Upper lobe of right lung (tissue), 1 donor: Measurements from ENCODE around the gene TMCC2. TPM values are rescaled to one million over a fixed set of nuclear protein-coding genes. Genes with fewer than 3 reads are reported as not detected.
"Not testable (repeated sequence)": the region's sequence is repeated elsewhere in the genome, so short reads cannot be mapped to it uniquely, and the experiment has no call there.

Experiments used
- ATAC-seq: fragments of 200-7000 bp; cut with Tn5 transposase; one replicate; pipeline ENCODE4 v1.9.1; 2020; ENCODE audit warnings: mild to moderate bottlenecking, moderate library complexity
- DNase-seq: peaks from one replicate; pipeline ENCODE4 v3.0.0-alpha.2; 2020
- H3K27ac ChIP-seq: fragments of 200-600 bp; one replicate; pipeline ENCODE4 v1.8.0; 2022
- H3K27me3 ChIP-seq: fragments of 200-600 bp; one replicate; pipeline ENCODE4 v1.8.0; 2022; ENCODE audit warnings: mild to moderate bottlenecking
- H3K36me3 ChIP-seq: fragments of 200-600 bp; one replicate; pipeline ENCODE4 v1.8.0; 2022
- H3K4me1 ChIP-seq: fragments of 200-600 bp; one replicate; pipeline ENCODE4 v1.8.0; 2022
- H3K4me3 ChIP-seq: fragments of 200-600 bp; one replicate; pipeline ENCODE4 v1.8.0; 2022; ENCODE audit warnings: mild to moderate bottlenecking
- H3K9me3 ChIP-seq: fragments of 200-600 bp; one replicate; pipeline ENCODE4 v1.8.0; 2022
- intact Hi-C: fragments of 100-400 bp; cut with DNase I; formaldehyde crosslinking; loops from one replicate; pipeline ENCODE4 v1.11.0; 2022
- long read RNA-seq: library from polyadenylated mRNA; unstranded; transcript quantifications from one replicate; pipeline ENCODE4 v2.0.0, GENCODE V29; 2021
- total RNA-seq: library from RNA; stranded (reverse); fragmentation: NEBNext Ultra II Directional; extraction: Animal tissue kit (Norgen Biotek cat#: 25700); gene quantifications from one replicate; pipeline ENCODE4 v1.2.1, GENCODE V29; 2021
- TF ChIP-seq, protein P1 (sequence below): fragments of 200-600 bp; IDR thresholded peaks from one replicate; pipeline ENCODE4 v1.8.0; 2022; ENCODE audit warnings: antibody characterized with exemption
- donor health status: DM: no; HTN: yes; CAD: no; lungs with severe emphysema.

Gene TMCC2, protein sequence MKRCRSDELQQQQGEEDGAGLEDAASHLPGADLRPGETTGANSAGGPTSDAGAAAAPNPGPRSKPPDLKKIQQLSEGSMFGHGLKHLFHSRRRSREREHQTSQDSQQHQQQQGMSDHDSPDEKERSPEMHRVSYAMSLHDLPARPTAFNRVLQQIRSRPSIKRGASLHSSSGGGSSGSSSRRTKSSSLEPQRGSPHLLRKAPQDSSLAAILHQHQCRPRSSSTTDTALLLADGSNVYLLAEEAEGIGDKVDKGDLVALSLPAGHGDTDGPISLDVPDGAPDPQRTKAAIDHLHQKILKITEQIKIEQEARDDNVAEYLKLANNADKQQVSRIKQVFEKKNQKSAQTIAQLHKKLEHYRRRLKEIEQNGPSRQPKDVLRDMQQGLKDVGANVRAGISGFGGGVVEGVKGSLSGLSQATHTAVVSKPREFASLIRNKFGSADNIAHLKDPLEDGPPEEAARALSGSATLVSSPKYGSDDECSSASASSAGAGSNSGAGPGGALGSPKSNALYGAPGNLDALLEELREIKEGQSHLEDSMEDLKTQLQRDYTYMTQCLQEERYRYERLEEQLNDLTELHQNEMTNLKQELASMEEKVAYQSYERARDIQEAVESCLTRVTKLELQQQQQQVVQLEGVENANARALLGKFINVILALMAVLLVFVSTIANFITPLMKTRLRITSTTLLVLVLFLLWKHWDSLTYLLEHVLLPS
- total RNA-seq, result 4.8 TPM
- long read RNA-seq, transcript TMCC2-203 (5 exons, 3,738 nt), result major isoform, 7 of 12 reads
- long read RNA-seq, partial matches to known transcripts, result 1 of 12 reads
- long read RNA-seq, other reads (novel, unspliced or antisense), result 4 of 12 reads

DNA sequence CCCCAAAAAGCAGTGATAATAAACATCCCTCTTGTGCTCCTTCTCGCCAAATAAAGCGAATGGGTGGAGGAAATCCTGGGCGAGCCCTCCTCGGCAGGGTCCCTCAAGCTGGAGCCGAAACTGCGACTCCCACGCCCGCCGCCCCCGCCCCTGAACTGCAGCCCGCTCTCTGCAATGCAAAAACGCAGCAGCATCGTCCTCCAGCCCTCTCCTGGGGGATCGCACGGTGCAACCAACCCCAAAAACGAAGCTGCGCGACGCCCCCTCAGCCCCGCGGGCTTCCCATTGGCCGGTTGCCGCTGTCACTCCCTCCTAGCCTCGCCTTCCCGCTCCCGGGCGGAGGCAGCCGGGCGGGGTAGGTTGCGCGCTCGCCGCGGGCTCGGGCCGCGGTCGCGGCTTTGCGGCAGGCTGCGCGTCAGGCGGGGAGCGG is at the start of gene TMCC2:
Gene TMCC2 (plus strand): TSS at position 363 of the 430 bp plus-strand sequence. CDS start 619 bp downstream, outside the sequence.
- peak; percentile 93 for ATAC-seq
- TF ChIP-seq, protein P1, sequence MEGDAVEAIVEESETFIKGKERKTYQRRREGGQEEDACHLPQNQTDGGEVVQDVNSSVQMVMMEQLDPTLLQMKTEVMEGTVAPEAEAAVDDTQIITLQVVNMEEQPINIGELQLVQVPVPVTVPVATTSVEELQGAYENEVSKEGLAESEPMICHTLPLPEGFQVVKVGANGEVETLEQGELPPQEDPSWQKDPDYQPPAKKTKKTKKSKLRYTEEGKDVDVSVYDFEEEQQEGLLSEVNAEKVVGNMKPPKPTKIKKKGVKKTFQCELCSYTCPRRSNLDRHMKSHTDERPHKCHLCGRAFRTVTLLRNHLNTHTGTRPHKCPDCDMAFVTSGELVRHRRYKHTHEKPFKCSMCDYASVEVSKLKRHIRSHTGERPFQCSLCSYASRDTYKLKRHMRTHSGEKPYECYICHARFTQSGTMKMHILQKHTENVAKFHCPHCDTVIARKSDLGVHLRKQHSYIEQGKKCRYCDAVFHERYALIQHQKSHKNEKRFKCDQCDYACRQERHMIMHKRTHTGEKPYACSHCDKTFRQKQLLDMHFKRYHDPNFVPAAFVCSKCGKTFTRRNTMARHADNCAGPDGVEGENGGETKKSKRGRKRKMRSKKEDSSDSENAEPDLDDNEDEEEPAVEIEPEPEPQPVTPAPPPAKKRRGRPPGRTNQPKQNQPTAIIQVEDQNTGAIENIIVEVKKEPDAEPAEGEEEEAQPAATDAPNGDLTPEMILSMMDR, result no peak
- intact Hi-C loops, result no loop called here

DNA sequence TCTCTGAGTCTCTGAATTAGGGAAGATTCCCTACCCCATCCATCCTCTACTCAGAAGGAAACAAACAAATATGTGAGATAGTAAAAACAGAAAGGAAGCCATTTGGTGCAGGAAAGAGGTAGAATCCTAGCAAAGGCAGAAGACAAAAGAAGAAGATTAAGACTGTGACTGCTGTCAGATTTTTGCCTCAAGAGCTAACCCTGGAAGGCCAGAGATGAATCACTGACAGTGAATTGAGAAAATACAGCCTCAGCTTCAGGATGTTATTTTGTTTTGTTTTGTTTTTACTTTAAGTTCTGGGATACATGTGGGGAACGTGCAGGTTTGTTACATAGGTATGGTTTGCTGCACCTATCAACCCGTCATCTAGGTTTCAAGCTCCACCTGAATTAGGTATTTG is 47.9 kb upstream of the TMCC2 start:
- DNase-seq, result no peak
- intact Hi-C loops, result no loop called here
- no peaks in the 10 kb centered on the region for H3K36me3 ChIP-seq
- TF ChIP-seq, protein P1, result no peak
- H3K4me1 ChIP-seq, result peaks cover 21% of the 10 kb centered on the region
- no peak for ATAC-seq
- H3K27me3 ChIP-seq, result no peaks in the 10 kb centered on the region
- no peaks in the 10 kb centered on the region for H3K9me3 ChIP-seq
- H3K4me3 ChIP-seq, result no peak overlapping the region
- H3K27ac ChIP-seq, result no peak overlapping the region

More for the DNA sequence above, at the start of gene TMCC2:
- H3K4me3 ChIP-seq, result peak within 1 kb of the TSS; percentile 65
- H3K27ac ChIP-seq, result no peak within 1 kb of the TSS
- H3K27me3 ChIP-seq, result no peaks in the 10 kb centered on the region
- H3K36me3 ChIP-seq, result no peaks in the 10 kb centered on the region
- peaks cover 20% of the 10 kb centered on the region for H3K4me1 ChIP-seq
- peak; percentile 92 for DNase-seq
- no peaks in the 10 kb centered on the region for H3K9me3 ChIP-seq

DNA sequence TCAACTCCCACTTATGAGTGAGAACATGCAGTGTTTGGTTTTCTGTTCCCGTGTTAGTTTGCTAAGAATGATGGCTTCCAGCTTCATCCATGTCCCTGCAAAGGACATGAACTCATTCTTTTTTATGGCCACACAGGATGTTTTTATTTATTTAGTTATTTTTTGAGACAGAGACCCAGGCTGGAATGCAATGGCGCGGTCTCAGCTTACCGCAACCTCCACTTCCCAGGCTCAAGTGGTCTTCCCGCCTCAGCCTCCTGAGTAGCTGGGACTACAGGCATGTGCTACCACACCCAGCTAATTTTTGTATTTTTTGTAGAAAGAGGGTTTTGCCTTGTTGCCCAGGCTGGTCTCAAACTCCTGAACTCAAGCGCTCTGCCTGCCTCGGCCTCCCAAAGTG is 47.4 kb upstream of the TMCC2 start:
- peaks cover 17% of the 10 kb centered on the region for H3K4me1 ChIP-seq
- intact Hi-C loops, H3K36me3 ChIP-seq, H3K27ac ChIP-seq, H3K27me3 ChIP-seq, ATAC-seq, H3K4me3 ChIP-seq, DNase-seq, H3K9me3 ChIP-seq: not testable (repeated sequence)

DNA sequence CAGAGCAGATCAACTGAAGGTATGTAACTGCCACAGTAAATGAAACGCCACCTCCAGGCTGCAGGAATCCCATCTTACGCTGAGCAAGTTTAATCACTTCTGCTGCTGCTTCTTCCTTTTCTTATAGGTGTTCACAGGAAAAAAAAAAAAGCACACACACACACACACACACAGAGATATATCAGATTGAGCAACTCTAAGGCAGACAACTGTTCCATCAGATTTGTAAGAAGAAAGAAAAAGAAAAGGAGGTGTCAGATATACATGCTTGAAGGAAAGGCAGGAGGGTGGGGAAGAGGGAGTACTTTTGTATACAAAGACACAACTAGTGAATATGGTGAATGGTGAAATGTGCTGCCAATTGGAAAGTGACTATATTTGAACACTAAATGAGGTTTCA is 44.8 kb upstream of the TMCC2 start:
- intact Hi-C loops, result no loop called here
- TF ChIP-seq, protein P1, result no peak
- Histone ChIP-seq H3K27me3 (no peaks in the 10 kb centered on the region), H3K36me3 (peaks cover 13% of the 10 kb centered on the region), H3K4me3 (no peak overlapping the region), H3K27ac (no peak overlapping the region), H3K9me3 (no peaks in the 10 kb centered on the region), H3K4me1 (peaks cover 19% of the 10 kb centered on the region)
- DNase-seq (no peak), ATAC-seq (no peak)

DNA sequence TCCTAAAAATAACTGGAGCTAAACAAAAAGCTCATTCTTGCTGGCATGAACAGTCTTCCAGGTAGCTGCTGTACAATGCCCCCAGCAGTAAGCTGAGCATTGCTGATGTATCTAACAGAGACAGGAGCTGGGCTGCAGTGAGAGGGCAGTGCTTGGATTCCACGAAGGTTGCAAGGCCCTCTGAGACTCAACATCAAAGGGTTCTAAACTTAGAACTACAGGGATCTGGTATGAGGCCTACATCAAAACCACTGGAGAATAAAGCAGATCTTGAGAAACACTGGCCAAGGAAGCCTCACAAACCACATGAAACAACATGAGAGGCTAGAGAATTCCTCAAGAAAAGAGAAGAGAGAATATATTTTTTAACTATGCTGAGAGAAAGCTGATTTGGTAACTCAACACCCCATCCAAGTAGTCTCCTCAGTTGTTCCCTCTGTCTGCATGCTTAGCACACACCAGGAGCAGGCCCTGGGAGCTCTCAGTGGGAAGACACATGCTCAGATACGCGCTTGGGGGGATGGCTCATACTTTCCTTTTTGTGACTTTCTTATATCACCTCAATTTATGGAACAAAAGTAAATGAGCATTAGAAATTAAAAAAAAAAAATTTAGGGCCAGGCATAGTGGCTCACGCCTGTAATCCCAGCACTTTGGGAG is 43.9 kb upstream of the TMCC2 start:
- Histone ChIP-seq H3K27me3 (no peaks in the 10 kb centered on the region), H3K9me3 (no peaks in the 10 kb centered on the region), H3K4me3 (no peak overlapping the region), H3K27ac (no peak overlapping the region), H3K36me3 (peaks cover 13% of the 10 kb centered on the region), H3K4me1 (peaks cover 19% of the 10 kb centered on the region)
- TF ChIP-seq, protein P1, result no peak
- DNase-seq, result no peak
- ATAC-seq, result no peak
- intact Hi-C loops, result no loop called here
